ENCODE results near the gene LGALS4. TPM values are rescaled to one million over a fixed set of nuclear protein-coding genes. Genes with fewer than 3 reads are reported as not detected.
"Not testable (repeated sequence)": the region's sequence is repeated elsewhere in the genome, so short reads cannot be mapped to it uniquely, and the experiment has no call there.

Gene LGALS4
- total RNA-seq, 1 donor from 2014 or later = not detected

- TF ChIP-seq CTCF (IDR thresholded peaks at IDR 0.05; ENCODE audit: insufficient read depth, low read length, poor library complexity, severe bottlenecking) = no peak
- no peak for DNase-seq (ENCODE audit: low read depth)
Observed at GRCh38 chr19:38786572-38787265, 26.0 kb downstream of the LGALS4 start.

GRCh38 chr19:38786061-38786460, 26.7 kb downstream of the LGALS4 start:
- DNase-seq (ENCODE audit: low read depth); H3K4me3 ChIP-seq (ENCODE audit: low read depth, low read length); H3K27me3 ChIP-seq (ENCODE audit: control insufficient read depth, insufficient read depth, low read length); H3K36me3 ChIP-seq (ENCODE audit: control insufficient read depth, insufficient read depth, low read length): not testable (repeated sequence)

More at GRCh38 chr19:38786572-38787265, 26.0 kb downstream of the LGALS4 start:
- Histone ChIP-seq H3K36me3 (ENCODE audit: control insufficient read depth, insufficient read depth, low read length) (no peaks in the 10 kb centered on the region), H3K4me3 (ENCODE audit: low read depth, low read length) (no peak overlapping the region), H3K27me3 (ENCODE audit: control insufficient read depth, insufficient read depth, low read length) (no peaks in the 10 kb centered on the region)

- no peak for DNase-seq (ENCODE audit: low read depth)
- TF ChIP-seq CTCF (IDR thresholded peaks at IDR 0.05; ENCODE audit: insufficient read depth, low read length, poor library complexity, severe bottlenecking) = no peak
- no peaks in the 10 kb centered on the region for H3K36me3 ChIP-seq (ENCODE audit: control insufficient read depth, insufficient read depth, low read length)
- H3K4me3 ChIP-seq (ENCODE audit: low read depth, low read length) = no peak overlapping the region
- H3K27me3 ChIP-seq (ENCODE audit: control insufficient read depth, insufficient read depth, low read length) = no peaks in the 10 kb centered on the region
Observed at GRCh38 chr19:38785187-38785699, 27.5 kb downstream of the LGALS4 start.

- no peaks in the 10 kb centered on the region for H3K27me3 ChIP-seq (ENCODE audit: control insufficient read depth, insufficient read depth, low read length)
- DNase-seq (ENCODE audit: low read depth) = no peak
- no peak overlapping the region for H3K4me3 ChIP-seq (ENCODE audit: low read depth, low read length)
- no peaks in the 10 kb centered on the region for H3K36me3 ChIP-seq (ENCODE audit: control insufficient read depth, insufficient read depth, low read length)
- TF ChIP-seq CTCF (IDR thresholded peaks at IDR 0.05; ENCODE audit: insufficient read depth, low read length, poor library complexity, severe bottlenecking) = no peak
Observed at GRCh38 chr19:38784224-38784623, 28.5 kb downstream of the LGALS4 start.

- not testable (repeated sequence) for H3K4me3 ChIP-seq (ENCODE audit: low read depth, low read length); H3K36me3 ChIP-seq (ENCODE audit: control insufficient read depth, insufficient read depth, low read length); H3K27me3 ChIP-seq (ENCODE audit: control insufficient read depth, insufficient read depth, low read length); DNase-seq (ENCODE audit: low read depth)
Observed at GRCh38 chr19:38782212-38782611, 30.5 kb downstream of the LGALS4 start.

GRCh38 chr19:38781058-38781457, 31.7 kb downstream of the LGALS4 start:
- Histone ChIP-seq H3K4me3 (ENCODE audit: low read depth, low read length) (no peak overlapping the region), H3K36me3 (ENCODE audit: control insufficient read depth, insufficient read depth, low read length) (no peaks in the 10 kb centered on the region), H3K27me3 (ENCODE audit: control insufficient read depth, insufficient read depth, low read length) (no peaks in the 10 kb centered on the region)
- no peak for DNase-seq (ENCODE audit: low read depth)
- no peak for TF ChIP-seq CTCF (IDR thresholded peaks at IDR 0.05; ENCODE audit: insufficient read depth, low read length, poor library complexity, severe bottlenecking)

- H3K36me3 ChIP-seq (ENCODE audit: control insufficient read depth, insufficient read depth, low read length) = no peaks in the 10 kb centered on the region
- TF ChIP-seq CTCF (IDR thresholded peaks at IDR 0.05; ENCODE audit: insufficient read depth, low read length, poor library complexity, severe bottlenecking) = no peak
- no peak for DNase-seq (ENCODE audit: low read depth)
- no peak overlapping the region for H3K4me3 ChIP-seq (ENCODE audit: low read depth, low read length)
- H3K27me3 ChIP-seq (ENCODE audit: control insufficient read depth, insufficient read depth, low read length) = no peaks in the 10 kb centered on the region
Observed at GRCh38 chr19:38780443-38780842, 32.3 kb downstream of the LGALS4 start.
